HG03571 (cell line): ENCODE measurements around the gene CAMK1D.

ENCODE experiments used
- ATAC-seq: cut with Tn5 transposase; IDR thresholded peaks from one replicate; pipeline ENCODE4 v1.9.1; 2021; ENCODE audit not compliant: unreplicated experiment

CAMK1D gene

DNA sequence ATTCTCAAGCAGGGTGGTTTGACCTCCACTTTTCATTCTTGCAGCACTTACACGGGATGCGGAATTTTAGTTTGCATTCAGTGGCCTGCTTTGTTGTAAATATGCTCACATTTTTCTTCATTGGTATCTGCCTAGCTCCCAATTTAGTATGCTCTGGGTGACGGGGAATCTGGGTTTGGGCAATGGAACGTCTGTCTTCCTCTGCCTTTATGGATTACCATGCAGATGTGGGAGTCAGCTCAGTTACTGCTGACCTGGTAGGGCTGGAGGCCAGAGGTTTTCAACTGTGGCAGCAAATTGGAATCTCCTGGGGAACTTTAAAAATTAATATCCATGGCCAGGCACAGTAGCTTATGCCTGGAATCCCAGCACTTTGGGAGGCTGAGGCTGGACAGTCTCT, 161.6 kb downstream of the CAMK1D start:
- no peak for ATAC-seq

DNA sequence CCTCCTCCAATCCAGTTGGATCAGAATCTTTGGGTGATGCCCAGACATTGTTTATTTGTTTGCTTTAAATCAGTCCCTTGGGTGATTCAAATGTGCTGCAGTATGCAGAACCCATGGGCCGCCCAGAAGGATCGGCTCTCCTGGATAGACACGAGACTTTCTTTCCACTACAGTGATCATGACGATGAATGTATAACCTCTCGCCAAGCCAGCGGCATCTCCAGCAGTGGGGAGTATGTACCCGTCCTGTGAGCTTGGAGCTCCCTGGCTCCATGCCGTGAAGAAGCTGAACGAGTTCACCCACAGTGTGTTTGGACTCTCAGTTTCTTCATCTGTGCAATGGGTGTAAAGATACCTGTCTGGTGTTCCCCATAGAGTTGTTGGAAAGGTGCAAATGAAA, 162.3 kb downstream of the CAMK1D start:
- ATAC-seq: no peak

DNA sequence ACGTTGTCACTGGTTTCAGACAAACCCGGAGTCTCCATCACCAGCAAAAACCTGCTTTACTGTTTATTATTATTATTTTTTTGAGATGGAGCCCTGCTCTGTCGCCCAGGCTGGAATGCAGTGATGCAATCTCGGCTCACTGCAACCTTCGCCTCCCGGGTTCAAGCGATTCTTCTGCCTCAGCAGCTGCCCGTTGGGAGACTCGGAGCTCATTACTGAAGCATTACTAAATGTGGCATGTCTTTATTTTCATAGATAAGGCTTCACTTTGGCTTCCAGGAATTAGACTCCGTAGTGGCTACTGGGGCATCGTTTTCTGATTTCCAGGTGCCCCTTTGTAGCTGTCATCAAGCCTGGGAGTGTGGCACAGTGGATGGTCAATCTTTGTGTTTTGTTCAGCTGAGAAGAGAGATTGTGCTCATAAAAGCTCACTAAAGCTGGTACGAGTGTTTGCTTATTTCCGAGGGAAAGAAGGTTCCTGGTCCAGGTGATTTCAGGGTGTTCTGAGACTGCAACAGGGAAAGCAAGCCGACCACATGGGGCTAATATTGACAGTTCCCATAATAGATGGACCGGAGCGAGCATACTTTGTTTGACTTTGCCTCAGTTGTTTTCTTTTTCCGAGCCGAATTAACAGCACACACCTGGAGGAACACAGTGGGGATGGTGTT, 163.1 kb downstream of the CAMK1D start:
- no peak for ATAC-seq

DNA sequence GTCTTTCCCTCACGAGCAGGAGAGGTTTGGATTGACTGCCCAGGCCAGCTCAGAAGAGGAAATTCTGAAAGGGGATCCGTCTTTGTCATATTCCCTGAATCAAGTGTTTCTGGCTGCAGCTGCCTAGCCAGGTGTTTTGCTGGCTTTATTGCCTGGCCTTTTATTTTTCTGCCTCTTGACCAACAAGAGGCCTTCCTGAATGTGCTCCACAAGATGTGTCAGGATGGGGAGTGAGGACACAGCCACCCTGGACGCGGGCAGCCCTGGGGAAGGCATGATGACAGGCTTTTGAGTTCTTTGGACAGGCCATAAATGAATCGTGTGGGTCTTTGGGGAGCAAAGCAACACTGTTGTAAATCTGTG, 163.6 kb downstream of the CAMK1D start:
- no peak for ATAC-seq

DNA sequence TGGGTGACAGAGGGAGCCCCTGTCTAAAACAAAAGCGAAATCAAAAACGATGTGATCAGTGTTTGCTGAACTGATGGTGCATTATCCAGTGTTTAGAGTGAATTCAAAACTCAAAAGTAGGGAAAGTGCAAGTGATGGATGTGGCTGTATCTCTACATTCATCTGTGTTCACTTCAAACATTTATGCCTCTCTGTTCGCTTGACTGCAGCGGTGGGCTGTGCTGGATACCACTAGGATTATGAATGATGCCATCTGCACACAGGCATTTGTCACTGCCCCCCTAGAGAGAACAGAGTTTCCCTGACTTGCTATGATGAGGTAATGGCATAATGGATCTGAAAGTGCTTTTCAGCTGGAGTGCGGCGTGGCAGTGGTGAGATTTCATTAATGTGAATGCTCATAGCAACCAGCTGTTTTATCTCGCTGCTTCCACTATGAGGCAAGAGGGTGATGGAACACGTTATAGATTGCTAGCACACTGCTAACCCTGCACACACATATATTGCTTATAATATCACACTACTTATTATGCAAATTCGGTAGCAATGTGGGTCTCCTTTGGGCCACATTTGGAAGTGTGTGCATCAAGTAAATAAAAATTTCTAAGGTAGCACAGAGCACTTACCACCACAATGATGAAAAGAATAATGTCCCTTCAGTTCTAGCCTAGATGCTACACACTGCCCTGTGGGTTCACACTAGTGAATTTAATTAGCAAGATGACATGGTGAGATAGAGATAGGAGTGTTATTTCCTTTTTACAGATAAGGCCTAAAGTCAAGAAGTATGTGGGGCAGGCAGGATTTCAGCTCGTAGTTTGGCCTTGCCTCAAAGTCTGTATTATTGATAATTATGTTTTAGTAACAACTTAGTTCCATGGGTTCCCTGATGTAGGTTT, 164.7 kb downstream of the CAMK1D start:
- no peak for ATAC-seq

DNA sequence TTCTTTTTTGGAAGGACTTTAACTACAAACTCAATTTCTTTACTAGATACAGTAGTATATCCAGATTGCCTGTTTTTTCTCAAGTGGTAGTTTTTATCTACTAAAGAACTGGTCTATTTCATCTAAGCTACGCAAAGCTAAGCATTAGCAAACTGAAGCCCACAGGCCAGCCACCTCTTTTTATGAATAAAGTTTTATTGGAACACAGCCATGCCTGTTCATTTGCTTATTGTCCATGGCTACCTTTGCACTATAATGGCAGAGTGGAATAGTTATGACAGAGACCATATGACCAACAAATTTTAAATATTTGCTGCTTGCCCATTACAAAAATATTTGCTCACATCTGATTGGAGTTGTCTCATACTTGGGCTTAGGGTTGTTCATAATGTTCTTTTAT, 168.7 kb downstream of the CAMK1D start:
- no peak for ATAC-seq

DNA sequence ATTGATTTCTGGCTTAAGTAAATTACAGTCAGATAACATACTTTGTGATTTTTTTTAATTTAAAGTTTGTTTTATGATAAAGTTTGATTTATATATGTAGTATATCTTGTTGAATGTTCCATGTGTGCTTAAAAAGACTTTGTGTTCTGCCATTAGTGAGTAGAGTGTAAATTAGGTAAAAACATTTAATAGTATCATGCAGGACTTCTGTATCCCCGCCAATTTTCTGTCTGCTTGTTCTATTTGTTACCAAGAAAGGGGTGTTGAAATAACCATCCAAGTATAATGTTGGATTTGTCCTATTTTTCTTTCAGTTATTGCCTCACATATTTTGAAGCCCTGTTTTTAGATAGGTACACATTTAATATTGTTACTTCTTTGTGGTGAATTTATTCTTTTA, 172.1 kb downstream of the CAMK1D start:
- ATAC-seq: no peak

DNA sequence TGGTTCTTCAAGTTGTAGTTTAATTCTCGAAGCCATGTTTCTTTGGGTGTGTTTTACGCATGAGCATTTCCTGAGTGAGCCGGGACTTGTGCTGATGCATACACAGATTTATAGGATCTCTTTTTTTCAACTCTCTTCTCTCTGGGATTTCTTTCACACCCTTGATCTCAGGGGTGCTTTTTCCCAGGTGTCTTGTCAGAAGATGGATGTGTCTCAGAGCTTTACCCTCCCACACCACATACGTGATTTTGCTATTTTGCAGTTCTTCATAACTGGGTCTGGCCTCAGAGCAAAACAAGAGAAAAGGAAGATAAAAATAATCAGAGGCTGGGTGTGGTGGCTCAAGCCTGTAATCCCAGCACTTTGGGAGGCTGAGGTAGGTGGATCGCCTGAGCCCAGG, 177.0 kb downstream of the CAMK1D start:
- no peak for ATAC-seq

DNA sequence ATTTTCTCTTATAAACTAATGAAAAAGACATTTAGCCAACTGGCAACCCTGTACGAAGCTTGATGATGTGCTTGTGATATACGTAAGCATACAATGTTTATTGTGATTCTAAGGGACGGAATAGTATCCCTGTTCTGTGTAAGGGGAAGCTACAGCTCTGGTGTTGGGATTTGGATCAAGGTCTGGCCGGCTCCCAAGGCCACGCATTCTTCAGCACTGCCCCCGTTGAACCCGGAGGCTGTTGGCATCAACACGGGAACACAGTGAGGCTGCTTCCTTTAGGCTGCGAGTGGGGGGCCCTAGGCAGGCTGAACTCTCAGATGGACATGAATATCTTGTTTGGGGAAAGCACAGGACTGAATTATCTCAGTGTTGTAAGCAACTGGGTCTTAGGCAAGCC, 180.6 kb downstream of the CAMK1D start:
- ATAC-seq: no peak

DNA sequence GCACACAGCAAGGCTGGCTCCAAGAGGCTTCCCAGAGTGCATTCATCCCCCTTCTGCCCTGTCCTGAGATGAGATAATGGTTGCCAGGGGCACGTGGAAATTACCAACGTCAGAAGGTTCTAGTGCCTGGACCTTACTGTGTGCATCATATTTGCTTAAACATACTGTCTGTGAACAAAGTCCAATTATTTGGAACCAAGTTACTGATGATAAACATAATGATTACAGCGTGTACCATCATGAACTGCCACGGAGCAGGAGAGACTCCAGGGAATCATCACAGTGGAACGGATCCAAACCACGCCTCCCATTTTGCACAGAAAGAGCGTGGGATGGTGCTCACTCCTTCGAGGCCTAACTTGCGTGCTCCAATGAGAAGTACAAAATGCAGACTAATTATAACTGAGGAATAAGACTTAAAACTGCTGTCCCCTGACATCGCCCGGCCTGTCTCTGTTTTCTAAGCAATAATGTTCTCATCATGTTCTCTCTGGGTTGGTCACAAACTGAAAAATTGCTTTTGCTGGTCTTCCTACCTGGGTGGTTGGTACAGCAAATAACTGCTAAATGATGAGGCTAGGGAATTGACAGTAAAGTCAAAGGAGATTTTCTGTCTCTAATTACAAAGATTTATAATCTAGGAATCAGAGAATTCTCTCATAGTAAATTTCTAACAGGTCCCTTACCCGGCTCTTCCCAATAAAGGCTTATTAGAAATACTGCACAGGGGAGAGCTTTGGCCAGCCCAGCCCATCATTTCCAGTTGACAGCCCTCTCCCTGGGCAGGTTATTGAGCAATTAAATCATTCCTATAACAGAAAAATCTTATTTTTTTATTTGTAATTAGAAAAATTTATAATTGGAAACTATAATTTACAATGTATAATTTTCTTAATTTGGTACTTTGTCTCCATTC, 182.2 kb downstream of the CAMK1D start:
- no peak for ATAC-seq

DNA sequence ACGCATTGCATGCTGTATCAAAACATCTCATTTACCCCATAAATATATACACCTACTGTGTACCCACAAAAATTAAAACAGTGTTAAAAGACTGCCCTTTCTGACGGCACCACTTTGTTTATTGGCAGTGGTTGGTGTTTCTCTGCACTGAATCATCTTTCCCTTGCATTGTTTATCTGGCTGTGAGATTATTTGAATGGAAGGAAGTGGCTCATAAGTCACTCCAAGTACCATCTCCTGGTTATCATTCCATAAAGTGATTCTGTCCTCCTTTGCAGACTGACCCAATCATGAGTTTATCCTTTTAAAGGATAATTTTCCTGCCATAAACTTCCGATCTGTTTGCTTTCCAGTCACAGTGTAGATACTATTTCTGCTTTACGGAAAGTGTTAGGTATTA, 183.8 kb downstream of the CAMK1D start:
- no peak for ATAC-seq

DNA sequence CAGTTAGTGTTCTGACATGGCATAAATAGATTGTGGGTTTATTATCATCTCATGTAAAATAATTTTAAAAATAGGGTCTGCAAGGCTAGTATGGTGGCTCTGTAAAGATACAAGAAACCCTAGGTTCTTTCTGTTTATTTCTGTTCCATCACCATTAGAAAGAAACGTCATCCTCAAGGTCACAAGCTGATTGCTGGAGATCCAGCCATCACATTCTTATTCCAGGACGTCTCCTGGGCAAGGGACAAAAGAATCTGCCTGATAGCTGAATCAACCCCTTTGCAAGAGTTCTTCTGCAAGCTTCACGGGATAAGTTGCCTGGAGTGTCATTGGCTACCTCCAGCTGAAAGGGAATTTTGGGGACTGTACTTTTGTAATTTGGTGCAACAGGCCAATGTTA, 184.4 kb downstream of the CAMK1D start:
- ATAC-seq: no peak

DNA sequence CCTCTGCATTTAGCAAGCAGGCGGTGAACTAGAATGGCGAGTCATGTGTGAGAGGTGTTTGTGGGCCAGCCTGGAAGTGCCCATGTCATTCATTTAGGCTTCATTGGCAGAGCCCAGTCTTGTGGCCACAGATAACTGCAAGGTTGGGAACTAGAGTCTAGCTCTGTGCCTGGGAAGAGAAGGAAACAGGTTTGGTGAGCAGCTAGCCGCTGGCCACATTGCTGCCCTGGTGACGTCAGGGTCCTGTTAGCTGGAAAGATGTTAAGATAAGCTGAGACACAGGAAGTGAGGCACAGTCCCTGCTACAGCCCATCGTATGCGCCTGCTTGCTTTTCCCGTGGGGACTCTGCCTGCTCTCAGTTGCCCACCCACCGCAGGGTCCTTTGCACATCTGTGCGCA, 185.5 kb downstream of the CAMK1D start:
- no peak for ATAC-seq

DNA sequence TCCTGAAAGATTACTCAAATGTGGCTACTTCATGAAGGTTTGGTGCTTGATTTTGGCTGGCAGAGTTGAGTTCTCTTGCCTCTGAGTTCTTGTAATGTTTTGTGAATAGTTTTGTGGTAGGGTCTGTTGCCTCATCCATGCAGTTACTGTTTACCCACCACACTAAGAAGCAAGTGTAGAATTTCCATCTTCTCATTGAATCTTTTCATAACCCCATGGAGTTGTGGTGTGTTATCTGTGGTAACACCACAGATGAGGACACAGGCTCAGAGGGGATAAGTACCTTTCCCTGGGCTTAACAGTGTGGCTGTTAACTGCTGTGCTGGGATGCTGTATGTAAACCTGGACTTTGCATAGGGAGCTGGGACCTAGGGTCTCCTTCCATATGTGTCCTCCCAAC, 186.3 kb downstream of the CAMK1D start:
- no peak for ATAC-seq

DNA sequence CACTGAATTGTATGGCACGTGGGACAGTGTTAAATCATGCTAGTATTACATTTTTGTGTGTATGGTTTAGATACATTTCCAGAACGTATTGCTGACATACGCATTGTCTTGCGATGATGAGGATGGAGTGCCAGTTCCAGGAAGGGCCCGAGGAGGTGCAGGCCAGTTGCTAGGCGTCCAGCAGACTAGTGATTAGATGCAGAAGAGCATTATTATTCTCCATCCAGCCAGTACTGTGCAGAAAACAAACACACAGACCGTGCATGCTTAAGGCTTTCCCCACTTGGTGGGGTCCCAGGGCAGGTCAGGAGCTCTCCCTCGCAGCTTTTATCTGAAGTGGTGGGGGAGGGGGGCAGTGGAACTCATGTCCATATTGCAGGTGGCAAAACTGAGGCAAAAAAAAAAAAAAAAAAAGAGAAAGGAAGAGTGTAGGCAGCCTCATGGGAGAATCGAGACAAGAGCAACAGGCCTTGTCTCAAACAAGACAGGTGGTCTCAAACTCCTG, 189.2 kb downstream of the CAMK1D start:
- ATAC-seq: no peak

DNA sequence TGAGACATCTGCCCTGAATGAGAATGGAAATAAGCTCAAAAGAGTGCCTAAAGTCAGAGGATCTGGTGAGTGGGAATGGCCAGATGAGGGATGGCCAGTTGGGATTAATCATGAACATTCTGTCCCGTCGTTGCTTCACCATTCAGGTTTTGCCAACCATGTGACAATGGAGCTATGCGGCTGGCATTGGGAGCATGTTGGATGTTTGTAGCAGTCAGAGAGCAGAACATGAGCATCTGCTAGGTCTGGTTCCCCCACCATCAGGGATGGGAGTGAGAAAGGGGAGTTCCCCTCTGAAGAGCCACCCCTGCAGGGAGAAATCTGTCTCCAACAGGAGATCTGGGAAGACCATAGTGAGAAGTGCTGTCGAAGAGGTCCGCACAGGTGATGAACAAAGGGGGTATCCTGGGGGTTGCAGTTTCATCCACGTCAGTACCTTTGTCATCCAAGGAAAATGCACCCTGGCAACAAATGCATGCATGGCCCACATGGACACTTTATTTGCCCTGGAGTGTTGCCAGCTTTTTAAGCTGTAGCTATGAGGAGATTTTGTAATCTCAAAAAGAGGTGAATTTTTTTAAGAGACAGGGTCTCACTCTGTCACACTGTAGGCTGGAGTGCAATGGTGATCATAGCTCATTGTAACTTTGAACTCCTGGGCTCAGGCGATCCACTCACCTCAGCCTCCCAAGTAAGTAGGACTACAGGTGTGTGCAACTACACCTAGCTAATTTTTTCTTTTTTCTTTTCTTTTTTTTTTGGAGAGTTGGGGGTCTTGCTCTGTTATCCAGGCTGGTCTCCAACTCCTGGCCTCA, 190.2 kb downstream of the CAMK1D start:
- ATAC-seq: no peak

DNA sequence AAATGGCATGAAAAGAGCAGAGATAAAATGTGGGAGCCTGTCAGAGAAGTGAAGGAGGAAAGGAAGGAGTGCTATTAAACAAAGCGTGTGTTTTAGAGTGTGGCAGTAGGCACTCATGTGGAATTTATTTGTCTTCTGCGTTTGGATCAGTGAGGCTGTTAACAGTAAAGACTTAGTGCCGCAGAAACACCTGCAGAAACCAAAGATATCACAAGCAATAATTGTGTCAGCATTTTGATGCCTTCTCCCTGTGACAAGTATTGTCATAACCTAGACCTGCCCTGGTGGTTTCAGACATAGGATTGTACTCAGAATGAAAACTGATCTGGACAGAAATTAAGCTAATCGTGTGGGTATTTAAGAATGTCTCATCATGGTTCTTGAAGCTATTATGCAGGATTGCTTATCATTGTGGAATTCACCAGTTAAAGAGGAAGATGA, 191.0 kb downstream of the CAMK1D start:
- no peak for ATAC-seq

DNA sequence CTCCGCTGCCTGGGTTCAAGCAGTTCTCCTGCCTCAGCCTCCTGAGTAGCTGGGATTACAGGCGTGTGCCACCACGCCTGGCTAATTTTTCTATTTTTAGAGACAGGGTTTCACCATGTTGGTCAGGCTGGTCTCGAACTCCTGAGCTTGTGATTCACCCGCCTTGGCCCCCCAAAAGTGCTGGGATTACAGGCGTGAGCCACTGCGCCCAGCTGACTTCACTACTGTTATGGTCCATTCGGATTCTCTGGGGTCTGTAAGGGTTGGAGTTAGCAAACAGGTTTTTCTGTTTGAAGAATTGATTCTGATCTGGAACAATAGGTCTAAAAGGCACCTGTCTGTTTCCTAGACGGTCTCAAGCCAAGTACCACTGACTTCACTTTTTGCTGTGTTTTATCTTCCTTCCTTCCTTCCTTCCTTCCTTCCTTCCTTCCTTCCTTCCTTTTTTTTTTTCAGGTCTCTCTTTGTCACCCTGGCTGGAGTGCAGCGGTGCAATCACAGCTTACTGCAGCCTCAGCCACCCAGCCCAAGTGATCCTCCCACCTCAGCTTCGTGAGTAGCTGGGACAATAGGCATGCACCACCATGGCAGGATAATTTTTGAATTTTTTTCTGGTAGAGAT, 192.2 kb downstream of the CAMK1D start:
- no peak for ATAC-seq

DNA sequence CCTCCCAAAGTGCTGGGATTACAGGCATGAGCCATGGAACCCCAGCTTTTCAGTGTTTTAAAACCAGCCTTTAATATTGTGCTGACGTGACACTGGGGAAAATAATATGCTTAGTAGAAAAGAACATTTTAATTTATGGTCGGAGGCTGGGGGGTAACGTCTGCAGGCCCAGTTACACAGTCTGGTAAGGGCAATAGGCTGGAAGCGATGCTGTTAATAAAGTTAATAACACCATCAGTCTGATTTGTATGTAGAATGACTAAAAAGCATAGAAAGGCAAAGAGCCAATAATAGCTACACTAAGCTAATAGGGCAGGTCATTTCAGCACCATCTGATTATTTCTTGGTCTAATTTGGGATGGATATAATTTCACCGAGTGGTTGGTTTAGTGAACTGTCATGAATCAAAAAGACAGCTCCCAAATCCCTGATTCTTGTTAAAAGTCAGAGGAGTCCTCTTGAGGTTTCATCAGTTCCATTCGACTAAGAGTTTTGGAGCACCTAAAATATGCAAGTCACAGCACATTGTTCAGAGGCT, 192.9 kb downstream of the CAMK1D start:
- ATAC-seq: no peak

DNA sequence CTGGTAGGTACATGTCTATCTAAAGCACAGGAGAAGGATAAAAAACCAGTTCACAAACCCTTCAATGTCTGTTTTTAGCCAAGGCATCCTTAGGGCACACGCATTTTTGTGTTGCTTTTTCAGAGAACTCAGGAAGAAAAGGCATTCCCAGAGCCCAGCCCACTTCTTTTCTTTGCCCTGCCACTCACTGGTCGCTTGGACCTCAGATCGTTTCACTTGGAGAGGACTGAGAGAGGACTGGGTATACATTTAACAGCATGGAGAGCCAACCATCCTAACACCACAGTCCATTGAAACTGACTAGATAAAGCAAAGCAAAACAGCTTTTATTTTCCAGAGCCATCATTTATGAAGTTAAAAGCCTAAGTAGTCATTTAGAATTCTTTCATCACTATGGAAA, 194.2 kb downstream of the CAMK1D start:
- no peak for ATAC-seq
